ENCODE measurements around the gene GTF2H4. TPM values are rescaled to one million over a fixed set of nuclear protein-coding genes. Genes with fewer than 3 reads are reported as not detected.

The GTF2H4 gene
- total RNA-seq, 1 donor from 2014 or later, result 23.0 TPM

- Histone ChIP-seq H3K9me3 (replicated peaks) (no peaks in the 10 kb centered on the region), H3K4me3 (no peak overlapping the region), H3K36me3 (peaks cover 53% of the 10 kb centered on the region), H3K27me3 (ENCODE audit: low read depth) (no peaks in the 10 kb centered on the region), H3K4me1 (no peaks in the 10 kb centered on the region), H3K27ac (replicated peaks) (no peak overlapping the region)
- DNase-seq, result no peak
- intact Hi-C loops (cut with micrococcal nuclease), result no loop called here
- TF ChIP-seq, protein P1, sequence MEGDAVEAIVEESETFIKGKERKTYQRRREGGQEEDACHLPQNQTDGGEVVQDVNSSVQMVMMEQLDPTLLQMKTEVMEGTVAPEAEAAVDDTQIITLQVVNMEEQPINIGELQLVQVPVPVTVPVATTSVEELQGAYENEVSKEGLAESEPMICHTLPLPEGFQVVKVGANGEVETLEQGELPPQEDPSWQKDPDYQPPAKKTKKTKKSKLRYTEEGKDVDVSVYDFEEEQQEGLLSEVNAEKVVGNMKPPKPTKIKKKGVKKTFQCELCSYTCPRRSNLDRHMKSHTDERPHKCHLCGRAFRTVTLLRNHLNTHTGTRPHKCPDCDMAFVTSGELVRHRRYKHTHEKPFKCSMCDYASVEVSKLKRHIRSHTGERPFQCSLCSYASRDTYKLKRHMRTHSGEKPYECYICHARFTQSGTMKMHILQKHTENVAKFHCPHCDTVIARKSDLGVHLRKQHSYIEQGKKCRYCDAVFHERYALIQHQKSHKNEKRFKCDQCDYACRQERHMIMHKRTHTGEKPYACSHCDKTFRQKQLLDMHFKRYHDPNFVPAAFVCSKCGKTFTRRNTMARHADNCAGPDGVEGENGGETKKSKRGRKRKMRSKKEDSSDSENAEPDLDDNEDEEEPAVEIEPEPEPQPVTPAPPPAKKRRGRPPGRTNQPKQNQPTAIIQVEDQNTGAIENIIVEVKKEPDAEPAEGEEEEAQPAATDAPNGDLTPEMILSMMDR (IDR thresholded peaks at IDR 0.05; ENCODE audit: borderline replicate concordance), result no peak
Observed at GRCh38 chr6:30894381-30894780, 13.6 kb upstream of the GTF2H4 start.

- Histone ChIP-seq H3K9me3 (replicated peaks) (no peaks in the 10 kb centered on the region), H3K4me1 (no peaks in the 10 kb centered on the region), H3K27ac (replicated peaks) (no peak overlapping the region), H3K27me3 (ENCODE audit: low read depth) (no peaks in the 10 kb centered on the region), H3K4me3 (no peak overlapping the region), H3K36me3 (peaks cover 55% of the 10 kb centered on the region)
- no peak for DNase-seq
- intact Hi-C loops (cut with micrococcal nuclease), result no loop called here
- TF ChIP-seq, protein P1 (IDR thresholded peaks at IDR 0.05; ENCODE audit: borderline replicate concordance), result no peak
Observed at GRCh38 chr6:30894935-30895334, 13.1 kb upstream of the GTF2H4 start.

GRCh38 chr6:30895343-30895742 is 12.7 kb upstream of the GTF2H4 start:
- Histone ChIP-seq H3K27ac (replicated peaks) (no peak overlapping the region), H3K4me1 (no peaks in the 10 kb centered on the region), H3K27me3 (ENCODE audit: low read depth) (no peaks in the 10 kb centered on the region), H3K9me3 (replicated peaks) (no peaks in the 10 kb centered on the region), H3K36me3 (peaks cover 55% of the 10 kb centered on the region), H3K4me3 (no peak overlapping the region)
- TF ChIP-seq, protein P1 (IDR thresholded peaks at IDR 0.05; ENCODE audit: borderline replicate concordance), result no peak
- no peak for DNase-seq
- intact Hi-C loops (cut with micrococcal nuclease), result no loop called here

DNA sequence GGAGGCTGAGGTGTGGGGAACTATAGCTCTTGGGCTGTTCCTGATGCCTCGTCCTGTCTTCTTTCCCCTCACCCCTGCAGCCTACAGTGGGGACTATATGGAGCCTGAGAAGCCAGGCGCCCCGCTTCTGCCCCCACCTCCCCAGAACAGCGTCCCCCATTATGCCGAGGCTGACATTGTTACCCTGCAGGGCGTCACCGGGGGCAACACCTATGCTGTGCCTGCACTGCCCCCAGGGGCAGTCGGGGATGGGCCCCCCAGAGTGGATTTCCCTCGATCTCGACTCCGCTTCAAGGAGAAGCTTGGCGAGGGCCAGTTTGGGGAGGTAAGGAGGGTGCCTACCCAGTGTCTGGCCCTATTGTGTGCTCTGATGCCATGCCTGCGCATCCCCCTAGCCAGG is 11.5 kb upstream of the GTF2H4 start:
- H3K27ac ChIP-seq (replicated peaks), result no peak overlapping the region
- no peaks in the 10 kb centered on the region for H3K9me3 ChIP-seq (replicated peaks)
- TF ChIP-seq, protein P1 (IDR thresholded peaks at IDR 0.05; ENCODE audit: borderline replicate concordance), result no peak
- H3K4me1 ChIP-seq, result no peaks in the 10 kb centered on the region
- H3K4me3 ChIP-seq, result no peak overlapping the region
- intact Hi-C loops (cut with micrococcal nuclease), result no loop called here
- H3K27me3 ChIP-seq (ENCODE audit: low read depth), result no peaks in the 10 kb centered on the region
- no peak for DNase-seq
- peaks cover 55% of the 10 kb centered on the region for H3K36me3 ChIP-seq

DNA sequence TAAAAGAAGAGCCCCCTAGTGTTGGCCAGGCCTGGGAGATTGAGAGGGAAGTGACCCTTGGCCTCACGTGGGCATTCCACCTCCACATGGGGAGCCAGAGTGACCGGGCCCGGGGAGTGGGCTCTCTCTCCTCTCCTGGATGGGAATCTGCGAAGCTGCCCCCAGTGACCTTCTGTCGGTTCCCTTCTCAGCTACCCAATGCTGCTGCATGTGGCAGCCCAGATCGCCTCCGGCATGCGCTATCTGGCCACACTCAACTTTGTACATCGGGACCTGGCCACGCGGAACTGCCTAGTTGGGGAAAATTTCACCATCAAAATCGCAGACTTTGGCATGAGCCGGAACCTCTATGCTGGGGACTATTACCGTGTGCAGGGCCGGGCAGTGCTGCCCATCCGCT is 10.1 kb upstream of the GTF2H4 start:
- Histone ChIP-seq H3K4me3 (no peak overlapping the region), H3K4me1 (no peaks in the 10 kb centered on the region), H3K27me3 (ENCODE audit: low read depth) (no peaks in the 10 kb centered on the region), H3K27ac (replicated peaks) (no peak overlapping the region), H3K9me3 (replicated peaks) (no peaks in the 10 kb centered on the region), H3K36me3 (peaks cover 45% of the 10 kb centered on the region)
- TF ChIP-seq, protein P1 (IDR thresholded peaks at IDR 0.05; ENCODE audit: borderline replicate concordance), result no peak
- no peak for DNase-seq
- intact Hi-C loops (cut with micrococcal nuclease), result no loop called here

Data from left ventricle myocardium inferior (tissue), 1 donor.